ENCODE measurements around the gene CD247.

- no peak for TF ChIP-seq POLR2A (IDR thresholded peaks at IDR 0.05; ENCODE audit: low read length)
- no peak for TF ChIP-seq GATA1 (IDR thresholded peaks at IDR 0.05; ENCODE audit: low read depth, low read length)
Measured at GRCh38 chr1:167510244-167510643, 8.1 kb downstream of the CD247 start.

Measured in erythroblast (primary cell).